ENCODE data around the gene MT2A. TPM values are rescaled to one million over a fixed set of nuclear protein-coding genes. Genes with fewer than 3 reads are reported as not detected.
A peak's percentile ranks its signal among the peaks of the same experiment; 100 is the strongest.
"Not testable (repeated sequence)": the region's sequence is repeated elsewhere in the genome, so short reads cannot be mapped to it uniquely, and the experiment has no call there.

MT2A gene
- total and polyA plus RNA-seq, 2 of the 4 experiments (the other 2 are of a cell fraction) = 25.5 to 621 TPM

- CTCF ChIA-PET; dilution Hi-C loops (cut with HindIII; ENCODE audit: low sequenced_read_pairs, unreplicated experiment); H3K56ac ChIP-seq (ENCODE audit: extremely low read depth, insufficient read depth, low read length); H4K91ac ChIP-seq (ENCODE audit: insufficient read depth, low read depth, low read length); H3K4ac ChIP-seq (ENCODE audit: low read depth, low read length); H3K27me3 ChIP-seq (ENCODE audit: control insufficient read depth, insufficient read depth, low read length); H3K18ac ChIP-seq (ENCODE audit: low read depth, low read length); H3K36me3 ChIP-seq (ENCODE audit: control insufficient read depth, insufficient read depth, low read length); POLR2A ChIA-PET (ENCODE audit: unreplicated experiment); H4K5ac ChIP-seq (ENCODE audit: low read depth, low read length); H2BK5ac ChIP-seq (ENCODE audit: low read depth, low read length, poor library complexity, severe bottlenecking); H3K4me3 ChIP-seq (ENCODE audit: insufficient read depth, low read depth, low read length); H3K14ac ChIP-seq (replicated peaks; ENCODE audit: low read depth, low read length); intact Hi-C loops (cut with micrococcal nuclease); H2AFZ ChIP-seq (replicated peaks; ENCODE audit: low read length, poor library complexity); H3K27ac ChIP-seq (ENCODE audit: insufficient read depth, low read length); H3K23ac ChIP-seq (ENCODE audit: low read depth, low read length); ATAC-seq (ENCODE audit: low read depth); DNase-seq; H2BK120ac ChIP-seq (ENCODE audit: low read depth, low read length); H4K8ac ChIP-seq (ENCODE audit: low read depth in 2 of 2, low read length in 2 of 2); H2AK9ac ChIP-seq (replicated peaks; ENCODE audit: low read depth, low read length, poor library complexity); H3K9me1 ChIP-seq (ENCODE audit: insufficient read depth, low read length); H3K9ac ChIP-seq (ENCODE audit: low read depth, low read length); in situ Hi-C loops (cut with MboI; ENCODE audit: low sequenced_read_pairs); H2BK15ac ChIP-seq (ENCODE audit: low read depth, low read length); H2BK20ac ChIP-seq (ENCODE audit: low read depth, low read length); H4K20me1 ChIP-seq (ENCODE audit: insufficient read depth, low read length); BruUV-seq (replicated peaks); H3K4me2 ChIP-seq (ENCODE audit: low read depth, low read length); H3K9me3 ChIP-seq (ENCODE audit: control insufficient read depth, insufficient read depth, low read length): not testable (repeated sequence)
- Histone ChIP-seq H2AK5ac (ENCODE audit: low read depth, low read length) (0 out of 2 replicates have a peak overlapping the region, but pooled peaks have one; percentile 8), H3K4me1 (ENCODE audit: control insufficient read depth, insufficient read depth, low read length) (peaks cover 17% of the 10 kb centered on the region), H3K79me1 (ENCODE audit: low read depth in 1 of 2, low read length in 2 of 2) (peaks cover 3 to 16% of the 10 kb centered on the region in 2 experiments; a peak in 3 of 4 replicates)
- WGBS, 2 experiments (ENCODE audit: extremely low coverage in 2 of 2, insufficient read length in 1 of 2) = 100% methylated on average over 1 of the region's 5 CpGs; no CpG with 5 or more reads in 1 of the 2 experiments
These were observed 14.8 kb downstream of the MT2A start for GRCh38 chr16:56623184-56623583.
